Fibroblast of the aortic adventitia (primary cell): Measurements from ENCODE around the gene ETV5. TPM values are rescaled to one million over a fixed set of nuclear protein-coding genes. Genes with fewer than 3 reads are reported as not detected.

Experiments used
- DNase-seq: peaks from one replicate; pipeline ENCODE4 v3.0.0-alpha.2; 2010; ENCODE audit warnings: low read depth
- H3K4me3 ChIP-seq: 2 replicates; pipeline ENCODE4 v1.5.1; 2011; ENCODE audit warnings: low read depth, mild to moderate bottlenecking, control low read depth, low read length, moderate library complexity
- CTCF ChIP-seq: IDR thresholded peaks from 2 replicates; pipeline ENCODE4 v1.5.1; 2011; ENCODE audit warnings: mild to moderate bottlenecking, low read length, control low read depth, inconsistent platforms; ENCODE audit not compliant: insufficient read depth
- total RNA-seq: library from RNA; depleted of rRNA; stranded (reverse); fragments of >200 nt; gene quantifications from 2 replicates; pipeline ENCODE4 v1.2.3, GENCODE V29; 2012; ENCODE audit warnings: low replicate concordance

ETV5 gene
- total RNA-seq, 1 donor: 78.8 TPM

- no peak for TF ChIP-seq CTCF
- DNase-seq: no peak
- H3K4me3 ChIP-seq: no peak overlapping the region
Observed at GRCh38 chr3:186096290-186096689, 12.6 kb downstream of the ETV5 start.

- no peak for DNase-seq
- TF ChIP-seq CTCF: no peak
Observed at GRCh38 chr3:186095561-186096081, 13.3 kb downstream of the ETV5 start.

GRCh38 chr3:186094696-186095425 is 14.0 kb downstream of the ETV5 start:
- no peak overlapping the region for H3K4me3 ChIP-seq
- no peak for TF ChIP-seq CTCF
- DNase-seq: no peak

More at GRCh38 chr3:186095561-186096081, 13.3 kb downstream of the ETV5 start:
- H3K4me3 ChIP-seq: no peak overlapping the region

GRCh38 chr3:186094271-186094670 is 14.6 kb downstream of the ETV5 start:
- no peak for TF ChIP-seq CTCF
- no peak for DNase-seq
- H3K4me3 ChIP-seq: no peak overlapping the region

- no peak overlapping the region for H3K4me3 ChIP-seq
- DNase-seq: no peak
- no peak for TF ChIP-seq CTCF
Observed at GRCh38 chr3:186093271-186093900, 15.5 kb downstream of the ETV5 start.

GRCh38 chr3:186092360-186093070 is 16.4 kb downstream of the ETV5 start:
- H3K4me3 ChIP-seq: no peak overlapping the region
- no peak for DNase-seq
- no peak for TF ChIP-seq CTCF
